ENCODE measurements around the gene MYMK. TPM values are rescaled to one million over a fixed set of nuclear protein-coding genes. Genes with fewer than 3 reads are reported as not detected.

The MYMK gene
- total and polyA plus RNA-seq, 2 of the 8 experiments (the other 6 are each of a cell fraction or from before 2014, with no cell fraction given) = not detected

- no peak for DNase-seq (ENCODE audit: low read depth in 1 of 2, low spot score in 2 of 2)
- H3K14ac ChIP-seq (ENCODE audit: insufficient read length) = no peak overlapping the region
- POLR2A ChIA-PET (ENCODE audit: partially characterized antibody) = interaction anchor here (0.9 to 1.3 kb wide), 2 partner anchors 17 to 209 kb away, joined by 3 read pairs; partner anchors contain the start of genes MED22 and RPL7A
- no peak overlapping the region for H4K5ac ChIP-seq (ENCODE audit: insufficient read length, low read depth, low read length)
- H4K20me1 ChIP-seq (replicated peaks in 1 of 2; ENCODE audit: control insufficient read depth in 1 of 2, insufficient read depth in 2 of 2, low read length in 2 of 2) = peaks cover 0 to 1% of the 10 kb centered on the region in 2 experiments
- no peak overlapping the region for H3K4me2 ChIP-seq (ENCODE audit: insufficient read depth in 1 of 2, low read depth in 2 of 2, low read length in 2 of 2)
- H3K9me3 ChIP-seq (ENCODE audit: insufficient read depth in 2 of 2, low read depth in 1 of 2, low read length in 1 of 2) = no peaks in the 10 kb centered on the region
- 89% methylated on average over 4 of the region's 5 CpGs; no CpG with 5 or more reads in 1 of the 2 experiments for WGBS, 2 experiments (ENCODE audit: extremely low coverage in 1 of 2, insufficient coverage in 1 of 2, insufficient read length in 1 of 2, insufficient replicate concordance in 2 of 2, low coverage in 1 of 2, low lambda C conversion rate in 2 of 2, missing lambda C conversion rate in 1 of 2)
- peaks cover 6 to 12% (median 8%) of the 10 kb centered on the region in 4 experiments; a peak in 6 of 7 replicates for H3K4me1 ChIP-seq (replicated peaks in 1 of 4; ENCODE audit: control insufficient read depth in 3 of 4, insufficient read depth in 4 of 4, low read length in 3 of 4)
- no peak overlapping the region for H2BK120ac ChIP-seq (replicated peaks; ENCODE audit: low read depth, low read length)
- no peak overlapping the region for H2AK5ac ChIP-seq (ENCODE audit: low read depth, low read length)
- no peak for FAIRE-seq
- no peak overlapping the region for H2BK20ac ChIP-seq (ENCODE audit: low read length)
- no peak overlapping the region for H4K91ac ChIP-seq (replicated peaks; ENCODE audit: insufficient read length, low read length)
- H3K9ac ChIP-seq (replicated peaks in 1 of 4; ENCODE audit: extremely low read depth in 1 of 4, low read depth in 3 of 4, low read length in 3 of 4) = no peak overlapping the region
- no peak overlapping the region for H3K4ac ChIP-seq (replicated peaks; ENCODE audit: insufficient read length, low read depth, low read length)
- H3K79me2 ChIP-seq (ENCODE audit: control insufficient read depth in 1 of 2, insufficient read depth in 2 of 2, low read length in 2 of 2) = no peaks in the 10 kb centered on the region
- no peak overlapping the region for H3K4me3 ChIP-seq (ENCODE audit: extremely low read depth in 1 of 4, insufficient read depth in 2 of 4, low read depth in 3 of 4, low read length in 4 of 4)
- 0 out of 2 replicates have a peak overlapping the region, but pooled peaks have one; percentile 61 for H2BK15ac ChIP-seq (ENCODE audit: low read length)
- no peak overlapping the region for H4K8ac ChIP-seq (ENCODE audit: extremely low read depth, insufficient read depth, low read length)
- H3K23ac ChIP-seq (ENCODE audit: insufficient read length) = no peak overlapping the region
- no peaks in the 10 kb centered on the region; the same call in 1 of the 2 replicates for H3K79me1 ChIP-seq (ENCODE audit: low read depth, low read length)
- no peak overlapping the region for H3K18ac ChIP-seq (ENCODE audit: extremely low read depth, low read length)
- H3K23me2 ChIP-seq (ENCODE audit: low read depth, low read length) = no peaks in the 10 kb centered on the region
- H2BK12ac ChIP-seq (ENCODE audit: low read depth, low read length) = no peak overlapping the region
- no peak overlapping the region for H2BK5ac ChIP-seq (ENCODE audit: low read depth, low read length)
- CTCF ChIA-PET (ENCODE audit: partially characterized antibody) = interaction anchor here (0.7 to 4.6 kb wide), 12 partner anchors 10 to 171 kb away, joined by 3 to 26 read pairs (median 4); no protein-coding TSS in a partner anchor
- H2AFZ ChIP-seq (ENCODE audit: low read length) = no peak overlapping the region
- H3K27ac ChIP-seq (ENCODE audit: low read depth, low read length) = no peak overlapping the region
- H3K56ac ChIP-seq (replicated peaks; ENCODE audit: insufficient read length, low read depth, low read length) = no peak overlapping the region
- no peaks in the 10 kb centered on the region for H3K36me3 ChIP-seq (ENCODE audit: control insufficient read depth in 2 of 4, insufficient read depth in 4 of 4, low read length in 3 of 4)
- H3K27me3 ChIP-seq (replicated peaks in 1 of 4; ENCODE audit: control insufficient read depth in 3 of 4, extremely low read depth in 1 of 4, insufficient read depth in 3 of 4, low read length in 3 of 4) = no peaks in the 10 kb centered on the region
- no peak for TF ChIP-seq EZH2 (IDR thresholded peaks at IDR 0.05; ENCODE audit: low read depth, low read length, severe bottlenecking)
- no peak for TF ChIP-seq TEAD4 (IDR thresholded peaks at IDR 0.05; ENCODE audit: low read depth, low read length)
- TF ChIP-seq FOSL1 (IDR thresholded peaks at IDR 0.05; ENCODE audit: insufficient read depth, low read depth, low read length) = no peak
- no peak for TF ChIP-seq TCF12 (IDR thresholded peaks at IDR 0.05; ENCODE audit: low read depth, low read length)
- no peak for TF ChIP-seq BCL11A (IDR thresholded peaks at IDR 0.05; ENCODE audit: low read depth in 2 of 2, low read length in 2 of 2)
- no peak for TF ChIP-seq SAP30 (IDR thresholded peaks at IDR 0.05; ENCODE audit: insufficient read depth, insufficient replicate concordance, low read length)
- TF ChIP-seq ZNF274 (IDR thresholded peaks at IDR 0.05; ENCODE audit: borderline replicate concordance, extremely low read depth, low read length) = no peak
- TF ChIP-seq TAF7 (optimal IDR thresholded peaks at IDR 0.05; ENCODE audit: borderline replicate concordance, low read depth, low read length) = no peak
- no peak for TF ChIP-seq POLR2A (IDR thresholded peaks at IDR 0.05; ENCODE audit: control extremely low read depth in 1 of 2, low read depth in 2 of 2, low read length in 2 of 2)
- no peak for TF ChIP-seq TAF1 (IDR thresholded peaks at IDR 0.05; ENCODE audit: low read depth, low read length)
- no peak for TF ChIP-seq SRF (IDR thresholded peaks at IDR 0.05; ENCODE audit: low read depth, low read length)
- no peak for TF ChIP-seq CHD1 (IDR thresholded peaks at IDR 0.05; ENCODE audit: low read depth, low read length)
- no peak for TF ChIP-seq TBP (IDR thresholded peaks at IDR 0.05; ENCODE audit: low read depth, low read length)
- no peak for TF ChIP-seq RNF2 (IDR thresholded peaks at IDR 0.05; ENCODE audit: borderline replicate concordance, low read depth, low read length, missing control alignments, poor library complexity, severe bottlenecking)
Measured at GRCh38 chr9:133556354-133556753, 31.6 kb upstream of the MYMK start.
